Ovary (tissue), 9 donors: ENCODE data around the gene ATP6V1G2. TPM values are rescaled to one million over a fixed set of nuclear protein-coding genes. Genes with fewer than 3 reads are reported as not detected.

Source experiments
- DNase-seq, 5 donors: peaks; one replicate each; pipeline ENCODE4 v3.0.0-alpha.2; 2019 to 2020
- H3K27ac ChIP-seq, 2 donors: fragments of 200-600 bp; one replicate each; pipeline versions ENCODE4 v1.5.1 to v1.8.0; 2019 to 2022
- H3K27me3 ChIP-seq: fragments of 200-600 bp; one replicate; pipeline ENCODE4 v1.8.0; 2022
- H3K36me3 ChIP-seq: fragments of 200-600 bp; sonication (generic); one replicate; pipeline ENCODE4 v1.5.1; 2019
- H3K4me1 ChIP-seq: one replicate; pipeline ENCODE4 v1.8.1; 2013; ENCODE audit warnings: mild to moderate bottlenecking, moderate library complexity; ENCODE audit not compliant: insufficient read depth
- H3K4me3 ChIP-seq: fragments of 200-600 bp; sonication (generic); one replicate; pipeline ENCODE4 v1.5.1; 2017
- H3K9me3 ChIP-seq, 2 donors: fragments of 200-600 bp in 1 of 2; sonication (generic) in 1 of 2; one replicate each; pipeline versions ENCODE4 v1.5.1 to v1.8.1; 2013 to 2019; ENCODE audit warnings: mild to moderate bottlenecking in 1 of 2, moderate library complexity in 1 of 2
- EP300 ChIP-seq: sonication (generic); formaldehyde crosslinking; IDR thresholded peaks from one replicate; pipeline ENCODE4 v1.6.1; 2017; ENCODE audit warnings: antibody characterized with exemption
- POLR2A ChIP-seq: fragments of 450-650 bp; IDR thresholded peaks from one replicate; pipeline ENCODE4 v1.6.1; 2017; ENCODE audit warnings: antibody characterized with exemption, mild to moderate bottlenecking, moderate library complexity
- WGBS, 3 donors: extraction: QIAGEN DNeasy Blood & Tissue Kit in 1 of 3; methylation state at CpG; one replicate each; pipeline versions ENCODE4 v1.1.5 to v1.1.7; 2013 to 2017; 5-methylcytosine and 5-hydroxymethylcytosine counted together
- intact Hi-C, 4 donors: fragments of 100-400 bp; cut with DNase I; formaldehyde crosslinking; loops; one replicate each; pipeline versions ENCODE4 v1.11.0 to v1.15.1; 2022 to 2023
- polyA plus RNA-seq, 2 donors: library from polyadenylated mRNA; stranded (reverse); fragments of 200-250 nt in 1 of 2; fragments of 350-450 nt in 1 of 2; fragmentation: Illumina TruSeq in 1 of 2; extraction: RNeasy Lipid Tissue Mini Kit (QIAGEN cat#74804) in 1 of 2; gene quantifications; one replicate each; pipeline ENCODE4 v1.2.3, GENCODE V29; 2013 to 2014
- total RNA-seq, 7 donors: library from RNA; depleted of rRNA in 2 of 7; stranded (reverse); fragments of >200 nt in 2 of 7; fragmentation: NEBNext Ultra II Directional in 3 of 7; extraction: Animal tissue kit (Norgen Biotek cat#: 25700) in 3 of 7; gene quantifications; one replicate each; pipeline versions ENCODE4 v1.1.0 to v1.2.4, GENCODE V29; 2016 to 2023
- TF ChIP-seq, protein P1 (sequence below), 3 donors: fragments of 450-650 bp in 2 of 3; fragments of 200-600 bp in 1 of 3; IDR thresholded peaks; one replicate each; pipeline versions ENCODE4 v1.5.1 to v1.8.0; 2016 to 2022; ENCODE audit warnings: antibody characterized with exemption in 3 of 3, mild to moderate bottlenecking in 1 of 3
- donor health status: DM: no; HTN: no; CAD: no; lungs with moderate emphysema.
- donor health status: DM: no; HTN: no; CAD: no.
- donor health status: Bipolar disorder and iron deficiency.
- donor health status: DM: yes; HTN: yes; CAD: no.
- donor health status: DM: no; HTN: no; CAD: no.
- donor health status: DM: yes; HTN: yes; CAD: no.

The ATP6V1G2 gene
- total and polyA plus RNA-seq, 9 donors = 0.93 to 9.3 (median 2.5) TPM

GRCh38 chr6:31528307-31528777, 18.1 kb downstream of the ATP6V1G2 start:
- 40 to 78% (median 50%) methylated on average over 4 of the region's 4 CpGs for WGBS, 3 donors
- Histone ChIP-seq H3K4me3 (no peak overlapping the region), H3K9me3 (no peaks in the 10 kb centered on the region), H3K4me1 (peaks cover 3% of the 10 kb centered on the region), H3K27ac (no peak overlapping the region), H3K36me3 (no peaks in the 10 kb centered on the region), H3K27me3 (no peaks in the 10 kb centered on the region)
- no peak for DNase-seq
- intact Hi-C loops = no loop called here
- TF ChIP-seq POLR2A = no peak
- TF ChIP-seq EP300 = no peak
- TF ChIP-seq, protein P1, sequence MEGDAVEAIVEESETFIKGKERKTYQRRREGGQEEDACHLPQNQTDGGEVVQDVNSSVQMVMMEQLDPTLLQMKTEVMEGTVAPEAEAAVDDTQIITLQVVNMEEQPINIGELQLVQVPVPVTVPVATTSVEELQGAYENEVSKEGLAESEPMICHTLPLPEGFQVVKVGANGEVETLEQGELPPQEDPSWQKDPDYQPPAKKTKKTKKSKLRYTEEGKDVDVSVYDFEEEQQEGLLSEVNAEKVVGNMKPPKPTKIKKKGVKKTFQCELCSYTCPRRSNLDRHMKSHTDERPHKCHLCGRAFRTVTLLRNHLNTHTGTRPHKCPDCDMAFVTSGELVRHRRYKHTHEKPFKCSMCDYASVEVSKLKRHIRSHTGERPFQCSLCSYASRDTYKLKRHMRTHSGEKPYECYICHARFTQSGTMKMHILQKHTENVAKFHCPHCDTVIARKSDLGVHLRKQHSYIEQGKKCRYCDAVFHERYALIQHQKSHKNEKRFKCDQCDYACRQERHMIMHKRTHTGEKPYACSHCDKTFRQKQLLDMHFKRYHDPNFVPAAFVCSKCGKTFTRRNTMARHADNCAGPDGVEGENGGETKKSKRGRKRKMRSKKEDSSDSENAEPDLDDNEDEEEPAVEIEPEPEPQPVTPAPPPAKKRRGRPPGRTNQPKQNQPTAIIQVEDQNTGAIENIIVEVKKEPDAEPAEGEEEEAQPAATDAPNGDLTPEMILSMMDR (IDR thresholded peaks at IDR 0.05) = no peak

GRCh38 chr6:31525932-31526591, 20.3 kb downstream of the ATP6V1G2 start:
- TF ChIP-seq, protein P1 (IDR thresholded peaks at IDR 0.05) = no peak
- TF ChIP-seq POLR2A (no peak), EP300 (no peak)
- Histone ChIP-seq H3K36me3 (no peaks in the 10 kb centered on the region), H3K27ac (no peak overlapping the region), H3K4me3 (no peak overlapping the region), H3K9me3 (no peaks in the 10 kb centered on the region), H3K4me1 (peaks cover 3% of the 10 kb centered on the region), H3K27me3 (no peaks in the 10 kb centered on the region)
- DNase-seq = no peak
- intact Hi-C loops = no loop called here
- 46 to 65% (median 58%) methylated on average over 4 of the region's 4 CpGs for WGBS, 3 donors

GRCh38 chr6:31525553-31525931, 20.9 kb downstream of the ATP6V1G2 start:
- peaks cover 3% of the 10 kb centered on the region for H3K4me1 ChIP-seq
- H3K9me3 ChIP-seq = no peaks in the 10 kb centered on the region
- TF ChIP-seq POLR2A = no peak
- intact Hi-C loops = no loop called here
- no peaks in the 10 kb centered on the region for H3K27me3 ChIP-seq
- no peak overlapping the region for H3K27ac ChIP-seq
- no peak for DNase-seq
- WGBS, 3 donors = 58 to 62% (median 58%) methylated on average over 8 of the region's 8 CpGs
- H3K36me3 ChIP-seq = no peaks in the 10 kb centered on the region
- no peak overlapping the region for H3K4me3 ChIP-seq

DNA sequence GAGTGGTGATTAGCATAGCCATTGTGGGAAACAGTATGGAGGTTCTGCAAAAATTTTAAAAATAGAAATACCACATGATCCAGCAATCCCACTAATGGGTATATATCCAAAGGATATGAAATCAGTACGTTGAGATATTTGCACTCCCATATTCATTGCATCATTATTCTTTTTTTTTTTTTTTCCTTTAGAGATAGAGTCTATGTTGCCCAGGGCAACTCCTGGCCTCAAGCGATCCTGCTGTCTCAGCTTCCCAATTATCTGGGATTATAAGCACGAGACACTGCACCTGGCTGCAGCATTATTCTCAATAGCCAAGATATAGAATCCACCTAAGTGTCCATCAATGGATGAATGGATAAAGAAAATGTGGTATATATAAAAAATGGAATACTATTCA, 24.6 kb downstream of the ATP6V1G2 start:
- no peaks in the 10 kb centered on the region for H3K4me1 ChIP-seq
- 78 to 82% (median 79%) methylated on average over 3 of the region's 3 CpGs for WGBS, 3 donors
- H3K27me3 ChIP-seq = no peaks in the 10 kb centered on the region
- H3K9me3 ChIP-seq = no peaks in the 10 kb centered on the region
- H3K27ac ChIP-seq = no peak overlapping the region
- TF ChIP-seq, protein P1 (IDR thresholded peaks at IDR 0.05) = no peak
- no peak for TF ChIP-seq POLR2A
- TF ChIP-seq EP300 = no peak
- no peaks in the 10 kb centered on the region for H3K36me3 ChIP-seq
- no peak overlapping the region for H3K4me3 ChIP-seq
- DNase-seq = no peak
- intact Hi-C loops = no loop called here

- Histone ChIP-seq H3K27ac (no peak overlapping the region), H3K27me3 (no peaks in the 10 kb centered on the region), H3K9me3 (no peaks in the 10 kb centered on the region), H3K4me1 (no peaks in the 10 kb centered on the region), H3K4me3 (no peak overlapping the region), H3K36me3 (no peaks in the 10 kb centered on the region)
- no peak for TF ChIP-seq POLR2A
- TF ChIP-seq, protein P1 (IDR thresholded peaks at IDR 0.05) = no peak
- no peak for TF ChIP-seq EP300
- intact Hi-C loops = no loop called here
- 60 to 88% (median 73%) methylated on average over 4 to 5 of the region's 5 CpGs for WGBS, 3 donors
- no peak for DNase-seq
Measured at GRCh38 chr6:31513456-31514165, 32.8 kb downstream of the ATP6V1G2 start.
